Muscle of leg (tissue), 11 donors: ENCODE measurements around the gene MAN2A2. TPM values are rescaled to one million over a fixed set of nuclear protein-coding genes. Genes with fewer than 3 reads are reported as not detected.

ENCODE experiments used
- DNase-seq: peaks from one replicate; pipeline ENCODE4 v3.0.0; 2013
- H3K27ac ChIP-seq: one replicate; pipeline ENCODE4 v1.5.1; 2013; ENCODE audit warnings: mild to moderate bottlenecking, low read length, control low read depth
- H3K27me3 ChIP-seq: one replicate; pipeline ENCODE4 v1.6.1; 2013; ENCODE audit warnings: low read length; ENCODE audit not compliant: control insufficient read depth, insufficient read depth
- H3K36me3 ChIP-seq: one replicate; pipeline ENCODE4 v1.6.1; 2013; ENCODE audit warnings: low read length; ENCODE audit not compliant: control insufficient read depth, insufficient read depth
- H3K4me1 ChIP-seq: one replicate; pipeline ENCODE4 v1.6.1; 2013; ENCODE audit warnings: low read length; ENCODE audit not compliant: control insufficient read depth, insufficient read depth
- H3K4me3 ChIP-seq: one replicate; pipeline ENCODE4 v1.5.1; 2013; ENCODE audit warnings: low read length, control low read depth
- H3K9me3 ChIP-seq: replicated peaks from 2 replicates; pipeline ENCODE4 v1.6.1; 2013; ENCODE audit warnings: low read depth, low read length; ENCODE audit not compliant: control insufficient read depth
- whole genome bisulfite sequencing: methylation state at CpG from one replicate; pipeline ENCODE4 v1.1.5; 2013; ENCODE audit warnings: missing lambda C conversion rate; ENCODE audit not compliant: insufficient coverage; 5-methylcytosine and 5-hydroxymethylcytosine counted together
- polyA plus RNA-seq, 8 donors: library from polyadenylated mRNA; unstranded; fragments of 120-200 nt; gene quantifications; one replicate each; pipeline versions ENCODE4 v1.2.1 to v1.2.3, GENCODE V29; 2013; ENCODE audit warnings: inconsistent platforms in 1 of 8, low replicate concordance in 1 of 8; ENCODE audit not compliant: insufficient read length in 8 of 8, insufficient read depth in 1 of 8
- total RNA-seq: library from RNA; stranded (reverse); fragments of 120-200 nt; gene quantifications from one replicate; pipeline ENCODE4 v1.2.4, GENCODE V29; 2013

Gene MAN2A2
- total and polyA plus RNA-seq, 9 donors = 9.2 to 40.3 (median 28.5) TPM

GRCh38 chr15:90953947-90954711, 51.0 kb downstream of the MAN2A2 start:
- H3K36me3 ChIP-seq = peaks cover 46% of the 10 kb centered on the region
- DNase-seq = no peak
- WGBS = 40% methylated on average over 5 of the region's 16 CpGs
- peak overlapping the region; percentile 95 for H3K4me3 ChIP-seq
- H3K27me3 ChIP-seq = no peaks in the 10 kb centered on the region
- peaks cover 36% of the 10 kb centered on the region for H3K4me1 ChIP-seq
- no peaks in the 10 kb centered on the region for H3K9me3 ChIP-seq
- H3K27ac ChIP-seq = peak overlapping the region; percentile 96

GRCh38 chr15:90954712-90955623, 51.9 kb downstream of the MAN2A2 start, which contains the start of gene RCCD1:
TSS of gene RCCD1 (plus strand) at chr15:90954884. CDS start at chr15:90956735, 1,851 bp downstream.
- H3K4me1 ChIP-seq = peaks cover 44% of the 10 kb centered on the region
- H3K9me3 ChIP-seq = no peaks in the 10 kb centered on the region

GRCh38 chr15:90955624-90956273, 52.6 kb downstream of the MAN2A2 start:
- no peak for DNase-seq
- 79% methylated on average over 11 of the region's 20 CpGs for WGBS
- H3K27ac ChIP-seq = no peak overlapping the region

More at GRCh38 chr15:90954712-90955623, 51.9 kb downstream of the MAN2A2 start, which contains the start of gene RCCD1:
- Histone ChIP-seq H3K27ac (peak within 1 kb of the TSS; percentile 96), H3K4me3 (peak within 1 kb of the TSS; percentile 95), H3K36me3 (peaks cover 39% of the 10 kb centered on the region), H3K27me3 (no peaks in the 10 kb centered on the region)
- under 1% methylated on average over 68 of the region's 69 CpGs for WGBS
- DNase-seq = peak; percentile 99

GRCh38 chr15:90956274-90957030, 53.4 kb downstream of the MAN2A2 start:
- H3K4me3 ChIP-seq = peak overlapping the region; percentile 73
- peaks cover 38% of the 10 kb centered on the region for H3K36me3 ChIP-seq
- H3K27me3 ChIP-seq = no peaks in the 10 kb centered on the region
- WGBS = 5% methylated on average over 50 of the region's 56 CpGs
- H3K4me1 ChIP-seq = peaks cover 59% of the 10 kb centered on the region
- DNase-seq = peak; percentile 86
- H3K27ac ChIP-seq = peak overlapping the region; percentile 62
- no peaks in the 10 kb centered on the region for H3K9me3 ChIP-seq

More at GRCh38 chr15:90955624-90956273, 52.6 kb downstream of the MAN2A2 start:
- H3K4me3 ChIP-seq = peak overlapping the region; percentile 95
- H3K9me3 ChIP-seq = no peaks in the 10 kb centered on the region
- no peaks in the 10 kb centered on the region for H3K27me3 ChIP-seq
- peaks cover 52% of the 10 kb centered on the region for H3K4me1 ChIP-seq
- H3K36me3 ChIP-seq = peaks cover 38% of the 10 kb centered on the region

GRCh38 chr15:90957031-90957790, 54.1 kb downstream of the MAN2A2 start:
- H3K9me3 ChIP-seq = no peaks in the 10 kb centered on the region
- peaks cover 40% of the 10 kb centered on the region for H3K36me3 ChIP-seq
- no peaks in the 10 kb centered on the region for H3K27me3 ChIP-seq
- peak overlapping the region; percentile 62 for H3K27ac ChIP-seq
- H3K4me1 ChIP-seq = peaks cover 59% of the 10 kb centered on the region
- WGBS = 12% methylated on average over 55 of the region's 63 CpGs
- peak; percentile 56 for DNase-seq
- peak overlapping the region; percentile 73 for H3K4me3 ChIP-seq

GRCh38 chr15:90957791-90958190, 54.7 kb downstream of the MAN2A2 start:
- DNase-seq = no peak
- H3K36me3 ChIP-seq = peaks cover 39% of the 10 kb centered on the region
- peak overlapping the region; percentile 49 for H3K27ac ChIP-seq
- no peaks in the 10 kb centered on the region for H3K27me3 ChIP-seq
- H3K9me3 ChIP-seq = no peaks in the 10 kb centered on the region
- H3K4me1 ChIP-seq = peaks cover 59% of the 10 kb centered on the region
- WGBS = 61% methylated on average over 3 of the region's 6 CpGs
- H3K4me3 ChIP-seq = no peak overlapping the region

GRCh38 chr15:90959028-90959595, 56.0 kb downstream of the MAN2A2 start:
- Histone ChIP-seq H3K9me3 (no peaks in the 10 kb centered on the region), H3K27me3 (no peaks in the 10 kb centered on the region), H3K4me1 (peaks cover 59% of the 10 kb centered on the region), H3K36me3 (peaks cover 35% of the 10 kb centered on the region), H3K4me3 (no peak overlapping the region), H3K27ac (peak overlapping the region; percentile 82)
- no peak for DNase-seq
- 51% methylated on average over 3 of the region's 8 CpGs for WGBS

GRCh38 chr15:90959894-90960293, 56.8 kb downstream of the MAN2A2 start:
- H3K9me3 ChIP-seq = no peaks in the 10 kb centered on the region
- peak overlapping the region; percentile 82 for H3K27ac ChIP-seq
- H3K27me3 ChIP-seq = no peaks in the 10 kb centered on the region
- peak; percentile 86 for DNase-seq
- peaks cover 55% of the 10 kb centered on the region for H3K4me1 ChIP-seq
- H3K36me3 ChIP-seq = peaks cover 35% of the 10 kb centered on the region
- no peak overlapping the region for H3K4me3 ChIP-seq
- 59% methylated on average over 4 of the region's 5 CpGs for WGBS
